Hippocampal formation (tissue), 2 donors: ENCODE data around the gene AP1G2.
A peak's percentile ranks its signal among the peaks of the same experiment; 100 is the strongest.
"Not testable (repeated sequence)": the region's sequence is repeated elsewhere in the genome, so short reads cannot be mapped to it uniquely, and the experiment has no call there.

Experiments used
- DNase-seq, 2 donors: peaks; one replicate each; lab custom pipeline; 2025; lab: John Stamatoyannopoulos, UW

Gene AP1G2, protein sequence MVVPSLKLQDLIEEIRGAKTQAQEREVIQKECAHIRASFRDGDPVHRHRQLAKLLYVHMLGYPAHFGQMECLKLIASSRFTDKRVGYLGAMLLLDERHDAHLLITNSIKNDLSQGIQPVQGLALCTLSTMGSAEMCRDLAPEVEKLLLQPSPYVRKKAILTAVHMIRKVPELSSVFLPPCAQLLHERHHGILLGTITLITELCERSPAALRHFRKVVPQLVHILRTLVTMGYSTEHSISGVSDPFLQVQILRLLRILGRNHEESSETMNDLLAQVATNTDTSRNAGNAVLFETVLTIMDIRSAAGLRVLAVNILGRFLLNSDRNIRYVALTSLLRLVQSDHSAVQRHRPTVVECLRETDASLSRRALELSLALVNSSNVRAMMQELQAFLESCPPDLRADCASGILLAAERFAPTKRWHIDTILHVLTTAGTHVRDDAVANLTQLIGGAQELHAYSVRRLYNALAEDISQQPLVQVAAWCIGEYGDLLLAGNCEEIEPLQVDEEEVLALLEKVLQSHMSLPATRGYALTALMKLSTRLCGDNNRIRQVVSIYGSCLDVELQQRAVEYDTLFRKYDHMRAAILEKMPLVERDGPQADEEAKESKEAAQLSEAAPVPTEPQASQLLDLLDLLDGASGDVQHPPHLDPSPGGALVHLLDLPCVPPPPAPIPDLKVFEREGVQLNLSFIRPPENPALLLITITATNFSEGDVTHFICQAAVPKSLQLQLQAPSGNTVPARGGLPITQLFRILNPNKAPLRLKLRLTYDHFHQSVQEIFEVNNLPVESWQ

DNA sequence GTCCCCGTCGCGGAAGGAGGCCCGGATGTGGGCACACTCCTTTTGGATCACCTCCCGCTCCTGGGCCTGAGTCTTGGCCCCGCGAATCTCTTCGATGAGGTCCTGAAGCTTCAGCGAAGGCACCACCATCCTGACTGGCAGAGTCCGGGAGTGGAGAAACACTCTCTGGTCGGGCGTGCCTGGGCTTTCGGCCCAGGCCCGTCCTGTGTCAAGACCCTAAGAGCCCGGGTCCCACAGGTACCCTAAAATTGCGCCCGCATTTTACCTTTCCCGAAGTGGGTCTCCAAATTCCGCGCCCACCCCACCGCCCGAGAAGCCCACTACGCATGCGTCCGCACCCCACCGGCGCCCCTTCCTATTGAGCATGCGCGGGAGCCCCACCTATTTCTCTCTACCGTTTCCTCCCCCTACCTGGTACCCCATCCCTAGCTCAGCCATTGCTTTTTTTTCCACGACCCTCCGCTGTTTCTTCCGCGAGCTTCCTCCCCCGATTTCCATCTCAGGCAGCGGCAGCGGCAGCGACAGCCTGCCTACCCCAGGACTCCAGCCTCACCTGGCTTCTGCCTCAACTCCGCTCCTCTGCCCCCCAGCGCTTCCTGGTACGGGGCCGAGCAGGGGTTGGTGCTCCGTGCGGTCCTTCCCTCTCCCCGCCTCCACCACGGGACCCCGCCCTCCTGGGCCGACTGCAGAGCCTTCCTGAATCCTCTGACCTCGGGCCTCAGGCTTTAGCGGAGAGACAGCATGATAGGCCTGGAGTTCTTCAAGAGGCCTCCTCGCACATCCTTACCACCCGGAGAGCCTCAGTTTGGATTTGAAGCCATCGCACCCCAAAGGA is at the start of gene AP1G2:
Gene AP1G2, minus strand, starts transcription at position 606 of the 835 bp plus-strand sequence. Its CDS starts 477 bp downstream, at position 129.
- peak; percentile 39 to 72 for DNase-seq

DNA sequence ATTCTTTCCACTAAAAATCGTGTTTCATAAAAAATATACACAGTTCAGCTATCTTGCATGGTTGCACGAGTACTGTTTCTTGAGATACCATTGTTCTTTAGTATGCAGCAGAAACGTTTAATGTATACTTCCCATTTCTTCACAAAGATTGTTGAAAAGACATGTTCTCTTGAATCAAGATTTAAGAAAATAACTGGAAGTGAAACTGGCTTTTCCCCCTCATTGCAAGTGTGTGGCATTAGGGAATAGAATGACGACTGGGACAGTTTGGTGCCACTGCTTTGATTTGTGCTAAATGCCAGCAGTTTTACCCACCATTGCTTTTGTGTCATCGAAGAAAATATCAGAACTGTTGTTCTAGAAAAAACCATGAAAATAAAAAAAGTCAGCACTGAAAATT is 48.3 kb upstream of the AP1G2 start:
- DNase-seq = no peak

DNA sequence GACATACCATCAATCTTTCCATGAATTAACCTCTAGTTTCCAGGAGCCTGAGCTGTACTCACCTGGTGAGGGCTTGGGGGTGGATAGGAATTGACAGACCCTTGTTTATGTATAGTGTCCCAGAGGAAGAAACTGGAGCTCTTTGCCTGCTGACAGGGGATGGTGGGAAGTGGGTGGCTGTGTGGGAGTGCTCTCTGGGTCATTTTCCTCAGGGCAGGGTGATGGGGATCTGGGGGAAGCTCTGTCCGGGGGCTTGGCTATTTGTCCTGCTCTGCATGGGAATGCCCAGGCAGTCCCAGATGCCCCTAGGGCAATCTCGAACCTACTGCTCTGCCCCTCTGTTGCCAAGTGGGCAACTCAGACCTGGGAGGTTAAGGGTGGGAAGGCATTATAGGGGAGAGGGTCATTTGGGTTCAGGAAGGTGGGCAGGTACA is 46.8 kb upstream of the AP1G2 start:
- no peak for DNase-seq

DNA sequence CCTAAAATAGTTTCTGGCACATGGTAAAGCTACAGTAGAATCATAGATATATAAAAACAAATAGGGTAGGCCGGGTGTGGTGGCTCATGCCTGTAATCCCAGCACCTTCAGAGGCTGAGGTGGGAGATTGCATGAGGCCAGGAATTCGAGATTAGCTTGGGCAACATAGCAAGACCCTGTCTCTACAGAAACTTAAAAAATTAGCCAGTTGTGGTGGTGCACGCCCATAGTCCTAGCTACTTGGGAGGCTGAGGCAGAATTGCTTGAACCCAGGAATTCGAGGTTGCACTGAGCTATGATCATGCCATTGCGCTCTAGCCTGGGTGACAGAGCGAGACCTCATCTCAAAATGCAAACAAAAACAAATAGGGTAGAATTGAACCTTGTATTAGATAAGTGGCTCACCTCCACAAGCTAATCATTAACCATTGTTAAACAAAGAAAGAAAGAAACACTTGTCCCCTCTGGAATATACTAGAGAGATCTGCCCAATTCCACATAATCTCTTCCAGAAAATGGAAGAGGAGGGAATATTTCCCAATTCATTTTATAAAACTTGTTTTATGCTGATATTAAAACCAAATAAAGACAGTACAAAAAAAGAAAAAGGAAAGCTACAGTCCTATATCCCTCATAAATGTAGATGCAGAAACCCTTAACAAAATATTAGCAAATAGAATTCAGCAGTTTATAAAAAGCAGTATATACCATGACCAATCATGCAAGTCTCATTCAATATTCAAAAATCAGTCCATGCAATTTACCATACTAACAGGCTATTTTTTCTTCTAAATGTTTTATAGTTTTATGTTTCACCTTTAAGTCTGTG is 45.9 kb upstream of the AP1G2 start:
- DNase-seq = no peak

DNA sequence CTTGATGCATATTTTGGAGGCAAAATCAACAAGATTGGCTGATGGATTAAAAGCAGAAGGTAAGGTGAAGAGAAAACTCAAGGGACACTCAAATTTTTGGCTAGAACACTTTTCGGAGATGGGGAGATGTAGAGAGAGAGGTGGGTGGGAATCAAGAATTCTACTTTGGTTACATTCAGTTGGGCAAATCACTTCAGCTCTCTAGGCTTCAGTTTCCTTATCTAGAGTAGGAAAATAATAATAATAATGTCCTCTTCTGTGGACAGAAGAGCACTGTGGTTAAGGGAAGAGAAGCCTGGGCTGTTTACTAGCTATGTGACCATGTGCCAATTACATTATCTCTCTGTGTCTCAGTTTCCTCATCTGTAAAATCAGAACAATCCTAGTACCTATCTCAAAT is 45.2 kb upstream of the AP1G2 start:
- DNase-seq = no peak

DNA sequence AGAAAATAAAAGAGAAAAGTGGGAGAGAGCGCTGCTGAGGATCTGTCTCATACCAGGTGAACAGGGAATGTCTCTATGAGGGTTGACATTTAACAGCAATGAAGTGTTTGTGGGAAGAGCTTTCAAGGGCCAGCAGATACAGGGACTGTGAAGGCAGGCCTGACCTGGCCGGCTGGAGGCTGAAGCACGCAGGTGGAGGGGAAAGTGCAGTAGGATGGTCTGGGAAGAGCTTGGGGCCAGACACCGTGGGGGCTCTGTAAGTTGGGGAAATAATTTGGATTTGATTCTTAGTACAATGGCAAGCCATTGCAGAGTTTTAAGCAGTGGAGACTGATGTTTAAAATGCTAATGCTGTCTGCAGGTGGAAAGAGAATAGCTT is 44.8 kb upstream of the AP1G2 start:
- DNase-seq = no peak

DNA sequence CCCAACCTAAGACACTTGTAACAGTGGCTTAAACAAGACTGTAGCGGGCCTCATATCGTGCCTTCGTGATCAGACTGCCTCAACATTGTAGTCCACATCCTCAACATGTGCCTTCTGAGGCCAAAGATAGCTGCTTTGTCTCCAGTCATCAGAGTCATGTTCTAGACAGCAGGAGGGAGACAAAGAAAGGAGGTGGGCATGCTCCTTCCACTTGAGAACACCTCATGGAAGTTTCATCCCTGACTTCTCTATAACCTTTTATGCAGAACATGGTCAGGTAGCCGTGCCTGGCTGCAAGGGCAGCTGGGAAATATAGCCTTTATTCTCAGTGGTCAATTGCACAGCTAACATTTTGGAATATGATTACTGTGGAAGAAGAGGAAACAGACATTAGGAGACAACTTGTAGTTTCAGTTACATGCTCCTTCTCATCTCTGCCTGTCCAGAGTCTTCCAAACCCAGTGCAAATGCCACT is 43.3 kb upstream of the AP1G2 start:
- DNase-seq = no peak

DNA sequence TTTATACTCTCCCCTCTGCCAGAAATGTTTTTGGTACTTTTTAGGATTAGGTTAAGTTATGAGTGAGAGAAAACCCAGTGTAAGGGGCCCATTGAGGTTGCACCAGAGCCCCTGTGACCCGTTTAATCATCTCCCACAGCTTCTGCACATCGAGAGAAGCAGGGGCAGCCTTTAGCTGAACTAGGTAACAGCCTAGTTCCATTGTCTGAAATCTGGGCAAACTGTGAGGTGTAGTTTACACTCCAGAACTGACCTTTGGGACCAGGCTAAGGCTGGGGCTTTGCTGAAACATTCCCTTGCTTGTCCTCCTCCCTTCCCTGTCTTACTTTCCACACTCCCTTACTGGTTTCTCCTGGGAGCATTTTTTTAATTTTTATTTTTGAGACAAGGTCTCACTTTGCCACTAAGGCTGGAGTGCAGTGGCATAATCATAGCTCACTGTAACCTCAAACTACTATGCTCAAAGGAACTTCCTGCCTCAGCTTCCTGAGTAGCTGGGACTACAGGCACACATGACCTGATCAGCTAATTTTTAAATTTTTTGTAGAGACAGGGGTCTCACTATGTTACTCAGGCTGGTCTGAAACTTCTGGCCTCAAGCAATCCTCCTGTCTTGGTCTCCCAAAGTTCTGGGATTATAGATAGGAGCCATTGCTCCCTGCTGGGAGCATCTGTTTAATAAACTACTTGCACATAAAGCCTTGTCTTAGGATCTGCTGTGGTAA is 42.7 kb upstream of the AP1G2 start:
- no peak for DNase-seq

DNA sequence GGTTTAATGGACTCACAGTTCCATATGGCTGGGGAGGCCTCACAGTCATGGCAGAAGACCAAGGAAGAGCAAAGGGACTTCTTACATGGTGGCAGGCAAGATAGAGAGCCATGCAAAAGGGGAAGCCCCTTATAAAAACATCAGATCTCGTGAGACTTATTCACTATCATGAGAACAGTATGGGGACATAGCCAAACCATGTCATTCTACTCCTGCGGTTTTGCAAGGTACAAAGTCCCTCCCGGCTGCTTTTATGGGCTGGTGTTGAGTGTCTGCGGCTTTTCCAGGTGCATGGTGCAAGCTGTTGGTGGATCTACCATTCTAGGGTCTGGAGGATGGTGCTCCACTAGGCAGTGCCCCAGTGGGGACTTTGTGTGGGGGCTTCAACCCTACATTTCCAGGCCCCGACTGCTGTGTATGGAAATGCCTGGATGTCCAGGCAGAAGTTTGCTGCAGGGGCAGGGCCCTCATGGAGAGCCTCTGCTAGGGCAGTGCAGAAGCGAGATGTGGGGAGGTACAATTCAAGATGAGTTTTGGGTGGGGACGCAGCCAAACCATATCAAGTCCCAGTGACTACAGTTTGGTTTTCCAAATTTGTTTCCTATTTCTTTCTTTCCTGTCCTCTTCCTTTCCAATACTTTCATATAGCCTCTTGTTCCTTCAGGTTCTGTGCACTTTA is 42.0 kb upstream of the AP1G2 start:
- DNase-seq = not testable (repeated sequence)

DNA sequence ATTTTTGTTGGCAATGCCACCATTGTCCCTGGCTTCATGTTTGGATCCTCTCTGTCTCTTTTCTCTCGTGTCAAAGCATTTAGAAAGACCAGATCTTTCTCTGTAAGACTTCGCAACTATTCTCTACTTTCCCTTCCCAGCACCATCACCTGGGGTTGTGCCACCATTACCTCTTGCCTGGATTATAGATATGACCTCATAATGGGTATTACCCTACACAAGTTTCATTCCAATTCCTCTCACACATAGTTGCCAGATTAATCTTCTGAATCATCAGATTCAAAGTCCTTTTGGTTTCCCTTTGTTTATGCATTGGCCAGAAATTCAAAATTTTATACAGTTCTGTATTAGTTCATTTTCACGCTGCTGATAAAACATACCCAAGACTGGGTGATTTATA is 41.4 kb upstream of the AP1G2 start:
- DNase-seq = no peak

DNA sequence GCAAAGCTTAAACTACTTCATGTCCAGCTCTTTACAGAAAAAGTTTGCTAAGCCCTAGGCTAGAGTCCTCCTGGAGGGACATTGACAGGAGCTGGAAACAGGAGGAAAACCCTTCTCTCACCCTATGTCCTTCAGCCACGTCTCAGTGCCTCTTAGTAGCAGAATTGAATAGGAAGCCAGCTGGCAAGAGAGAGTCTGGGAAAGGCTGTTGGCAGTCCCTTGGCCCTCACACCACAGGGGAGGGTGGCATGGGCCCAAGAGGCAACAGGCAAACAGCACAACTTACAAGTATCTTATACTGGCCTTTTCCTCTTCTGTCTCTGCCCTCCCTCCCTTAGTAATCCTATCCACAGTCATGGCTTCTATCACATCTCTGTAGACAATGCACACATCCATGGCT is 40.9 kb upstream of the AP1G2 start:
- peak in 1 of 2 donors; percentile 7 for DNase-seq

DNA sequence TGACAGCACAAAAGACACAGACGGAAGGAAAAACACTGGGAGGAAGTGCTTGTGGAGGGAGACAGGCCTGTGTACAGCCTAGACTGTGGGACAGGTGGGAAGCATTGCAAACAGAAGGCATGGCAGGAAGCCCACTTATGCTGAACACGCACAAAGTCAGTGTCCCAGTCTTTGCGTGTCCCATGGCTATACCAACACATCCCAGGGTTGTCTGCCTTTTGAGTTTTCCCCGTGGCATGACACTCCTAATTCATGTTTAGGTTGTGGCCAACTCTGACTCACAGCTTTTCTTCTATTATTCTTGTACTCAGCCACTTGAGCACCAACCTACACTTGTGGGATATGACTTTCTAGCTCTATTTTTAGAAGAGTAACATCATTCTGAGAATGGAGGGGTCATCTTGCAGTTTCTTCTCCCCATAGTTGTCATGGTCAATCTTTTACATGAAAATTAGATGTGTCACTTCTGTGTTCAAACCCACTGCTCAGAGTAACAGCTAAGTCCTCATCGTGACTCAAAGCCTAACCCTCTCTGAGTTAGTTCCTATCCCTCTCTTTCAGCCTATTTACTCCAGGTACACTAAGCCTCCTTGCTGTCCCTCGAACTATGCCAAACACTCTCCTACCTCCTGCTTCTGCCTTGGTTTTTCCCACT is 38.5 kb upstream of the AP1G2 start:
- DNase-seq = no peak

DNA sequence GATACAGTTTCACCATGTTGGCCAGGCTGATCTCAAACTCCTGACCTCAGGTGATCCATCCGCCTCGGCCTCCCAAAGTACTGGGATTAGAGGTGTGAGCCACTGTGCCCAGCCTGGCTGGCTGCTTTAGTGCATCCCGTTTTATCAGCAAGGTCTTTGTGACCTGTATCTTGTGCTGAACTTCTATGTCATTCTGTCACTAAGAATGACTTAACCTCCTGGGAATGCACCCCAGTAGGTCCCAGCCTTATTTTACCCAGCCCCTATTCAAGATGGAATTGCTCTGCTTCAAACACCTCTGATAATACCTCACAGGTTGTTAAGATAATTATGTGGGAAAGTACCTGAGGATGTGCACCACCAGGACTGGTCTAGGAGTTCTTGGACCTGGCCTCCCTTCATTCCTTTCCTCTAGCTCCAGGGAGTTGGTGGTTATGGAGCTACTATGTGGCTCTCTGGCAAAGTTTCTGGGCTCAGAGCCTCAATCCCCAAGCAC is 37.1 kb upstream of the AP1G2 start:
- DNase-seq = no peak

DNA sequence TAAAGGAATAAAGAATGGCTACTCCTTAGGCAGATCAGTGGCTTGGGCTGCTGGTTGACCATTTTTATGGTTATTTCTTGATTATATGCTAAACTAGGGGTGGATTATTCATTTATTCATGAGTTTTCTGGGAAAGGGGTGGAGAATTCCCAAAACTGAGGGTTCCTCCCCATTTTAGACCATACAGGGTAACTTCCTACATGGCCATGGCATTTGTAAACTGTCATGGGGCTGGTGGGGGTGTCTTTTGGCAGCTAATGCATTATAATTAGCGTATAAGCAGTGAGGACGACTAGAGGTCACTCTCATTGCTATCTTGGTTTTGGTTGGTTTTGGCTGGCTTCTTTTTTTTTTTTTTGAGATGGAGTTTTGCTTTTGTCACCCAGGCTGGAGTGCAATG is 36.6 kb upstream of the AP1G2 start:
- no peak for DNase-seq

DNA sequence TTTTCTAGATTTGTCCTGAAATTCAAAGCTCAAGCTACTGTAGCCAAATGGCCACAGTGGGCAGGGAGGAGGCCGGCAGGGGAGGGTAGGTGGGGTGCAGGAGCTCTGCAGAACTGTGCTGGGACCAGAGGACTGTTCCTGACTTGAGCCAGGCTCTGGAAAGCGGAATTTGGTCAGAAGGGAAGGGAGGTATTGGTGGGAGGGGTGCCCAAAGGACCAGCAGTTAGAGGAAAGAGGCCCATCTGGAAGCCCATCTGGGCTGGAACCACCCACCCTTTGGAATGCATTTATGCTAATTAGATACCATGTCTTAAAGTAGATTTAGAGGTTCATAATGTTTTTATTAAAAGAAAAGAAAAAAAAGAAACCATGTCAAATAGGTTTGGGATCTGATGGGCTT is 35.5 kb upstream of the AP1G2 start:
- no peak for DNase-seq

DNA sequence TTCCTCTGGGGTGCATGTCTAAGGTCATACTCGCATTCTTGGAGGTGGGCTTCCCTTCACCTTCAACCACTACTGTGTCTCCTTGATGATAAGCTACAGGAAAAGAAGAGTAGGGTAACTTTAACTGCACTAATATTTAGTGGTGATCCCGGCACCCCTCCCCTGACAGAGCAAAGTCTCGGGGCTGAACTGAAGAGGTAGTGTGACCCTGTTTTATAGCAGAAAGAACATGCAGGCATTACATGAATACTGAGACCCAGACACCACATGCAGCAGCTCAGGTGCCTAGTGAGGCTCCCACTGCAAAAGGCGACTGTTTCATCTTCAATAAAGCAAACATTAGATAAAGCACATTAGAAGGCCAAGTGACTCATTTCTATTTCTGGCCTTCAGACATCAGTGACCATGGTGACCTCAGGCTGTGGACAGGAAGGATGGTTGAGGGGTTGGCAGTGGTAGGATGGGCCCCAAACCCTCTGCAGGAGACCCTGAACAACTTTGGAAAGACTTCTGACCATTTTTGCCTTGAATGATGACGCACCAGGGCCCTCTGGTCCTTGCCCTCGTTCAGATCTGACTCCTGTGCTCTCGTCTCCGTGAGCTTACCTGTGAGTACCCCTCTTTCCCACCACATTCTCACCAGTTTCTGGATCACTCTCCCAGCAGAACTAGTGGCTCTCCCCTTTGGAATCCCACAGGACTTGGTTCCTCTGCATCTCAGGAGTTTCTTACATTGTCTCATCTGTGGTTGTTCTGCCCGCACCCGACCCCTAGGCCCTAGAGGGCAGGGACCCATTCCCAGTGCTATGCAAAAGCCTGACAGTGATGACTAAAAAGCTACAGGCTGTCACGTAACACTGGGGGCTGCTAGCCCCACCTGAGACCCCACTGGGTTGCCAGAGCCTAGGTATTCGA is 34.8 kb upstream of the AP1G2 start:
- no peak for DNase-seq

DNA sequence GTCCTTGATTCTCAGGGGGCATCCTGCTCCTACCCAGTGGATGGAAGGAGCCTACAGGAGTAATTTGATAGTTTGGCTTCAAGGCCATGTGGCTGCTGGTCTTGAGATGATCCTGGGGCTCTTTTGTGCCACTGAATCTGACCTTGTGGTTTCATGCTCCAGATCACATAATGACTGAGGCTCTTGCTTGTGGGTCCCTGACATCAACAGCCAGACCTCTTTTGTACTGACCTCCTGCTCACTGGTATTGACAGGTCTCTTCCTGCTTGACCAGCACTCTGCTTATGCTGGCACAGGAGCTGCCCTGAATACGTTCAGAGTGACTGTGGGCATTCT is 34.2 kb upstream of the AP1G2 start:
- no peak for DNase-seq

DNA sequence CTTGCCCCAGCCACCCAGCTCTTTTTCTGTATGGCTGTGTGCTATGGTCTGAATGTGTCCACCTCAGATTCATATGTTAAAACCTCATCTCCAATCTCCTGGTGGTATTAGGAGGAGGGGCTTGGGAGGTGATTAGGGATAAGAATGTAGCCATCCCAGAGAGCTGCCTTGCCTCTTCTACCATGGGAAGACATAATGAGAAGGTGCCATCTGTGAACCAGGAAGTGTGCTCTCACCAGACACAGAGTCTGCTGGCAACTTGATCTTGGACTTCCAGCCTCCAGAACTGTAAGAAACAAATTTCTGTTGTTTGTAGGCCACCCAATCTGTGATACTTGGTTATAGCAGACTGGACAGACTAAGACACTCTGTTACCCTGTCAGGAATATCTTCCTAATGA is 33.8 kb upstream of the AP1G2 start:
- DNase-seq = no peak
